Measurements from ENCODE around the gene CYB5D1.
"Not testable (repeated sequence)": the region's sequence is repeated elsewhere in the genome, so short reads cannot be mapped to it uniquely, and the experiment has no call there.

CYB5D1 gene

GRCh38 chr17:7857713-7858521 is at the start of gene CYB5D1:
Gene CYB5D1, plus strand, starts transcription at chr17:7858003. Its CDS starts 132 bp downstream, at chr17:7858135.
- peak; percentile 76 to 87 for DNase-seq (ENCODE audit: low read depth in 2 of 2)

GRCh38 chr17:7809086-7809790 is 48.6 kb upstream of the CYB5D1 start:
- no peak for DNase-seq (ENCODE audit: low read depth in 2 of 2)

- not testable (repeated sequence) for DNase-seq (ENCODE audit: low read depth in 2 of 2)
Measured at GRCh38 chr17:7809791-7810343, 47.9 kb upstream of the CYB5D1 start.

- no peak for DNase-seq (ENCODE audit: low read depth in 2 of 2)
Measured at GRCh38 chr17:7811251-7811650, 46.6 kb upstream of the CYB5D1 start.

- no peak for DNase-seq (ENCODE audit: low read depth in 2 of 2)
Measured at GRCh38 chr17:7814969-7815368, 42.8 kb upstream of the CYB5D1 start.

GRCh38 chr17:7816926-7817642 is 40.7 kb upstream of the CYB5D1 start:
- no peak for DNase-seq (ENCODE audit: low read depth in 2 of 2)

- DNase-seq (ENCODE audit: low read depth in 2 of 2), result no peak
Measured at GRCh38 chr17:7817643-7817964, 40.2 kb upstream of the CYB5D1 start.

GRCh38 chr17:7818026-7818425 is 39.8 kb upstream of the CYB5D1 start:
- no peak for DNase-seq (ENCODE audit: low read depth in 2 of 2)

- DNase-seq (ENCODE audit: low read depth in 2 of 2), result no peak
Measured at GRCh38 chr17:7818746-7819645, 38.8 kb upstream of the CYB5D1 start.

GRCh38 chr17:7820231-7820630 is 37.6 kb upstream of the CYB5D1 start:
- DNase-seq (ENCODE audit: low read depth in 2 of 2), result no peak

GRCh38 chr17:7822126-7822525 is 35.7 kb upstream of the CYB5D1 start:
- DNase-seq (ENCODE audit: low read depth in 2 of 2), result no peak

GRCh38 chr17:7823581-7824001 is 34.2 kb upstream of the CYB5D1 start:
- no peak for DNase-seq (ENCODE audit: low read depth in 2 of 2)

GRCh38 chr17:7824021-7824924 is 33.5 kb upstream of the CYB5D1 start:
- no peak for DNase-seq (ENCODE audit: low read depth in 2 of 2)

- DNase-seq (ENCODE audit: low read depth in 2 of 2), result no peak
Measured at GRCh38 chr17:7825206-7825990, 32.4 kb upstream of the CYB5D1 start.

- DNase-seq (ENCODE audit: low read depth in 2 of 2), result no peak
Measured at GRCh38 chr17:7830616-7831015, 27.2 kb upstream of the CYB5D1 start.

GRCh38 chr17:7831233-7831632 is 26.6 kb upstream of the CYB5D1 start:
- DNase-seq (ENCODE audit: low read depth in 2 of 2), result no peak

- no peak for DNase-seq (ENCODE audit: low read depth in 2 of 2)
Measured at GRCh38 chr17:7832431-7832830, 25.4 kb upstream of the CYB5D1 start.

GRCh38 chr17:7833011-7833794 is 24.6 kb upstream of the CYB5D1 start:
- no peak for DNase-seq (ENCODE audit: low read depth in 2 of 2)
